Right lung (tissue), 5 donors: Measurements from ENCODE around the gene PITPNB. TPM values are rescaled to one million over a fixed set of nuclear protein-coding genes. Genes with fewer than 3 reads are reported as not detected.

ENCODE experiments used
- DNase-seq, 2 donors: peaks; one replicate each; pipeline ENCODE4 v3.0.0-alpha.2; 2013
- polyA plus RNA-seq, 5 donors: library from polyadenylated mRNA; unstranded; fragments of 120-200 nt; gene quantifications; one replicate each; pipeline versions ENCODE4 v1.2.1 to v1.2.3, GENCODE V29; 2013; ENCODE audit warnings: inconsistent platforms in 1 of 5, low replicate concordance in 1 of 5; ENCODE audit not compliant: insufficient read length in 5 of 5, insufficient read depth in 1 of 5

The PITPNB gene
- polyA plus RNA-seq, 5 donors: 59.1 to 81.1 (median 71.4) TPM

- DNase-seq: no peak
Observed at GRCh38 chr22:27805841-27806240, 113.2 kb downstream of the PITPNB start.

GRCh38 chr22:27804470-27805297 is 114.4 kb downstream of the PITPNB start:
- peak; percentile 38 to 59 for DNase-seq

- no peak for DNase-seq
Observed at GRCh38 chr22:27803841-27804415, 115.1 kb downstream of the PITPNB start.

DNA sequence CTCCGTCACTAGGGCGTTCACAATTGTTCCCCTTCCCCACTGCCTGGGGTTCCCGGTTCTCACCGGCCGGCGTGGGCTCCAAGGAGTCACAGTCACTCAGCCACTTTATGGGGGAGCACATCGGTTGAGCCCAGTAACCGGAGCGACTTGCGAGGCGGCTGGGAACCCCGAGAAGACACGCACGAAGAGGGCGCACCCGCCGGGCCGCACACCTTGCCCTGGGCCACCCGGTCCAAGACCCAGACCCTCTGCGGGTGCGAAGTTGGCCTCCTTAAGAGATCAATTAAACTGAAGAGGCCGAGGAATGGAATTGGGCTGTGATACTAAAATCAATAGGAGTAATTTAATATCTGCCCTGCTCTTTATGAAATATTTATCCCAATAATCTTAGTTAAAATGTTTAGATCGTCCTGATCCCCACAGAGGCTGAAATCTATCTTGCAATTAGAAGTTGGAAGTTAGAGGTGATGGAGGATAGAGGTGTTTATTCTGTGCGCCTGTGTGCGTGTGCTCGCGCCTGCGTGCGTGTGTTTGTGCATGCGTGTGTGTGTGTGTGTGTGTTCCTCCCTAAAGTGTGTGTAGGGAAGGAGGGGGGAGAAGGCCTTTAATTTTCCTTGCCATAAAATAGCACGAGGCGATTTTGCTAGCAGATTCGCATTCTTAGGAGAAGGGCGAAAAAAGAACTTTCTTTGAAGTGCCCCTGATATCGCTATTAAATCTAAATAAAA is 116.5 kb downstream of the PITPNB start:
- DNase-seq: peak in 1 of 2 donors; percentile 32

Other genes starting within 250 kb of the PITPNB start
- gene MN1, start 117.5 kb downstream of the PITPNB start, polyA plus RNA-seq: 1 to 10 TPM; 2.1 to 3.1 (median 2.2) TPM